H9 (cell line): Measurements from ENCODE around the gene NCAPH2. TPM values are rescaled to one million over a fixed set of nuclear protein-coding genes. Genes with fewer than 3 reads are reported as not detected.
A peak's percentile ranks its signal among the peaks of the same experiment; 100 is the strongest.

Source experiments
- DNase-seq: peaks from one replicate; pipeline ENCODE4 v3.0.0-alpha.2; 2017
- H2AFZ ChIP-seq: one replicate; pipeline ENCODE4 v1.6.1; 2013; ENCODE audit warnings: mild to moderate bottlenecking, low read length, control low read depth, moderate library complexity
- H2AK5ac ChIP-seq: 2 replicates; pipeline ENCODE4 v1.6.1; 2013; ENCODE audit warnings: low read length, control low read depth, mixed read lengths; ENCODE audit not compliant: insufficient read length
- H2BK120ac ChIP-seq: one replicate; pipeline ENCODE4 v1.6.1; 2013; ENCODE audit warnings: low read depth, mild to moderate bottlenecking, low read length, control low read depth, inconsistent platforms; ENCODE audit not compliant: poor library complexity, severe bottlenecking
- H2BK12ac ChIP-seq: 2 replicates; pipeline ENCODE4 v1.6.1; 2013; ENCODE audit warnings: low read length, control low read depth, mixed read lengths, low read depth; ENCODE audit not compliant: insufficient read length
- H2BK15ac ChIP-seq: 2 replicates; pipeline ENCODE4 v1.6.1; 2013; ENCODE audit warnings: low read depth, low read length, control low read depth
- H2BK20ac ChIP-seq: one replicate; pipeline ENCODE4 v1.6.1; 2013; ENCODE audit warnings: low read depth, mild to moderate bottlenecking, low read length, control low read depth, inconsistent platforms; ENCODE audit not compliant: poor library complexity, severe bottlenecking
- H2BK5ac ChIP-seq: 2 replicates; pipeline ENCODE4 v1.6.1; 2013; ENCODE audit warnings: low read length, control low read depth, mixed read lengths; ENCODE audit not compliant: insufficient read length
- H3K14ac ChIP-seq: 2 replicates; pipeline ENCODE4 v1.6.1; 2013; ENCODE audit warnings: low read length, control low read depth; ENCODE audit not compliant: insufficient read depth
- H3K18ac ChIP-seq: 2 replicates; pipeline ENCODE4 v1.6.1; 2013; ENCODE audit warnings: low read depth, mild to moderate bottlenecking, mixed read lengths, low read length, control low read depth; ENCODE audit not compliant: insufficient read length
- H3K23ac ChIP-seq: 2 replicates; pipeline ENCODE4 v1.6.1; 2013; ENCODE audit warnings: low read length, control low read depth, mixed read lengths, low read depth; ENCODE audit not compliant: insufficient read length
- H3K23me2 ChIP-seq: 2 replicates; pipeline ENCODE4 v1.6.1; 2013; ENCODE audit warnings: low read depth, mild to moderate bottlenecking, mixed read lengths, low read length, control low read depth; ENCODE audit not compliant: insufficient read length, poor library complexity, severe bottlenecking
- H3K27ac ChIP-seq: 2 replicates; pipeline ENCODE4 v1.5.1; 2013; ENCODE audit warnings: low read length, control low read depth, mixed read lengths, low read depth; ENCODE audit not compliant: insufficient read length
- H3K27me3 ChIP-seq: 2 replicates; pipeline ENCODE4 v1.6.1; 2013; ENCODE audit warnings: low read length, control low read depth, inconsistent platforms; ENCODE audit not compliant: insufficient read depth
- H3K4ac ChIP-seq: 2 replicates; pipeline ENCODE4 v1.6.1; 2013; ENCODE audit warnings: low read depth, mild to moderate bottlenecking, control low read depth, inconsistent platforms, low read length, moderate library complexity
- H3K4me1 ChIP-seq: 2 replicates; pipeline ENCODE4 v1.6.1; 2013; ENCODE audit warnings: low read length, control low read depth, inconsistent platforms; ENCODE audit not compliant: insufficient read depth
- H3K4me2 ChIP-seq: 2 replicates; pipeline ENCODE4 v1.6.1; 2013; ENCODE audit warnings: low read length, control low read depth, mixed read lengths; ENCODE audit not compliant: insufficient read length, insufficient read depth
- H3K56ac ChIP-seq: 2 replicates; pipeline ENCODE4 v1.6.1; 2013; ENCODE audit warnings: low read depth, mild to moderate bottlenecking, mixed read lengths, low read length, control low read depth; ENCODE audit not compliant: insufficient read length
- H3K79me1 ChIP-seq: 2 replicates; pipeline ENCODE4 v1.6.1; 2013; ENCODE audit warnings: low read depth, mild to moderate bottlenecking, moderate library complexity, low read length, control low read depth, inconsistent platforms; ENCODE audit not compliant: insufficient read depth, poor library complexity, severe bottlenecking
- H3K79me2 ChIP-seq: 2 replicates; pipeline ENCODE4 v1.6.1; 2013; ENCODE audit warnings: low read length, control low read depth, inconsistent platforms; ENCODE audit not compliant: insufficient read depth
- H3K9ac ChIP-seq: 2 replicates; pipeline ENCODE4 v1.6.1; 2013; ENCODE audit warnings: low read length, control low read depth, mixed read lengths; ENCODE audit not compliant: insufficient read length; ENCODE audit errors: extremely low read depth
- H3K9me3 ChIP-seq: one replicate; pipeline ENCODE4 v1.6.1; 2013; ENCODE audit warnings: low read depth, low read length, inconsistent platforms; ENCODE audit not compliant: control insufficient read depth
- H3T11ph ChIP-seq: one replicate; pipeline ENCODE4 v1.6.1; 2013; ENCODE audit warnings: mild to moderate bottlenecking, low read length, control low read depth, inconsistent platforms
- H4K20me1 ChIP-seq: one replicate; pipeline ENCODE4 v1.6.1; 2013; ENCODE audit not compliant: control insufficient read depth, insufficient read length, insufficient read depth
- H4K5ac ChIP-seq: 2 replicates; pipeline ENCODE4 v1.6.1; 2013; ENCODE audit warnings: low read depth, mild to moderate bottlenecking, mixed read lengths, low read length, control low read depth; ENCODE audit not compliant: insufficient read length
- H4K8ac ChIP-seq: replicated peaks from 2 replicates; pipeline ENCODE4 v1.6.1; 2013; ENCODE audit warnings: low read length, control low read depth, mixed read lengths, low read depth; ENCODE audit not compliant: insufficient read length
- H4K91ac ChIP-seq: 2 replicates; pipeline ENCODE4 v1.6.1; 2013; ENCODE audit warnings: low read depth, mild to moderate bottlenecking, moderate library complexity, mixed read lengths, low read length, control low read depth; ENCODE audit not compliant: insufficient read length
- H3K27ac Mint-ChIP-seq, 3 experiments: 2 replicates in 2 of 3; 3 replicates in 1 of 3; pipeline ENCODE4 v1.8.0; 2020 to 2021; ENCODE audit warnings: mixed read lengths in 3 of 3, mild to moderate bottlenecking in 1 of 3, moderate library complexity in 1 of 3
- H3K27me3 Mint-ChIP-seq: 2 replicates; pipeline ENCODE4 v1.8.0; 2021; ENCODE audit warnings: low read depth, mild to moderate bottlenecking, moderate library complexity, mixed read lengths
- H3K36me3 Mint-ChIP-seq, 3 experiments: 2 replicates in 2 of 3; 3 replicates in 1 of 3; pipeline ENCODE4 v1.8.0; 2020 to 2021; ENCODE audit warnings: low read depth in 3 of 3, mixed read lengths in 3 of 3; ENCODE audit not compliant: insufficient read depth in 1 of 3
- H3K4me1 Mint-ChIP-seq, 2 experiments: 2 replicates each; pipeline ENCODE4 v1.8.0; 2020; ENCODE audit warnings: mixed read lengths in 2 of 2
- H3K4me3 Mint-ChIP-seq, 2 experiments: 2 replicates in 1 of 2; 3 replicates in 1 of 2; pipeline ENCODE4 v1.8.0; 2020 to 2021; ENCODE audit warnings: mild to moderate bottlenecking in 2 of 2, mixed read lengths in 2 of 2, moderate library complexity in 1 of 2
- H3K9me3 Mint-ChIP-seq, 2 experiments: 2 replicates in 1 of 2; 3 replicates in 1 of 2; pipeline ENCODE4 v1.8.0; 2020; ENCODE audit warnings: mild to moderate bottlenecking in 2 of 2, mixed read lengths in 2 of 2, moderate library complexity in 1 of 2
- CTCF ChIP-seq: fragments of 200-600 bp; sonication (generic); conservative IDR thresholded peaks from 3 replicates; pipeline ENCODE4 v1.8.0; 2021; ENCODE audit warnings: antibody characterized with exemption, mild to moderate bottlenecking
- WGBS: extraction: QIAGEN DNeasy Blood & Tissue Kit; methylation state at CpG from one replicate; pipeline ENCODE4 v1.1.7; 2013; ENCODE audit warnings: missing lambda C conversion rate, low lambda C conversion rate, mixed read lengths; ENCODE audit not compliant: insufficient read length; ENCODE audit errors: extremely low coverage; 5-methylcytosine and 5-hydroxymethylcytosine counted together
- total RNA-seq: library from RNA; stranded (reverse); gene quantifications from 2 replicates; pipeline ENCODE4 v1.2.1, GENCODE V29; 2021

The NCAPH2 gene
- total RNA-seq, 1 experiment from 2014 or later: 76.2 TPM

GRCh38 chr22:50479721-50480120 is 28.3 kb upstream of the NCAPH2 start:
- Histone ChIP-seq H3K4ac (no peak overlapping the region), H3K14ac (no peak overlapping the region), H2BK20ac (no peak overlapping the region), H3K27ac (no peak overlapping the region), H3K56ac (no peak overlapping the region), H3K23me2 (peaks cover 12% of the 10 kb centered on the region), H3K79me2 (no peaks in the 10 kb centered on the region), H2BK15ac (no peak overlapping the region), H4K91ac (no peak overlapping the region), H4K5ac (no peak overlapping the region), H3K4me2 (no peak overlapping the region), H3K27me3 (peaks cover 9% of the 10 kb centered on the region; the same call in 1 of the 2 replicates), H3T11ph (no peak overlapping the region), H2BK120ac (no peak overlapping the region), H3K23ac (no peak overlapping the region), H4K8ac (no peak overlapping the region), H3K4me1 (no peaks in the 10 kb centered on the region), H2AK5ac (no peak overlapping the region), H3K79me1 (no peaks in the 10 kb centered on the region), H3K9ac (no peak overlapping the region), H3K9me3 (no peaks in the 10 kb centered on the region), H2AFZ (no peak overlapping the region), H4K20me1 (no peaks in the 10 kb centered on the region), H2BK5ac (no peak overlapping the region), H3K18ac (no peak overlapping the region), H2BK12ac (peak overlapping the region; percentile 27)
- Mint-ChIP-seq H3K27me3 (peaks cover 36% of the 10 kb centered on the region), H3K4me3 (peak overlapping the region in 1 of 2 experiments; percentile 81; a peak in 3 of 5 replicates), H3K9me3 (no peaks in the 10 kb centered on the region), H3K4me1 (peaks cover 13 to 14% of the 10 kb centered on the region in 2 experiments), H3K27ac (no peak overlapping the region), H3K36me3 (no peaks in the 10 kb centered on the region)
- no CpG with 5 or more reads among the region's 11 CpGs for WGBS
- DNase-seq: no peak
- no peak for TF ChIP-seq CTCF
